K562 (cell line): ENCODE results near the gene KCNQ5. TPM values are rescaled to one million over a fixed set of nuclear protein-coding genes. Genes with fewer than 3 reads are reported as not detected.

Experiments used
- ATAC-seq: fragments of 200-7000 bp; cut with Tn5 transposase; 3 replicates; pipeline ENCODE4 v1.9.1; 2020; ENCODE audit warnings: moderate library complexity
- BruUV-seq: library from RNA; stranded (reverse); fragments of 400-500 nt; replicated peaks from 2 replicates; lab custom pipeline; 2021; lab: Mats Ljungman, UMichigan
- CTCF ChIA-PET: fragments of 300-600 bp; formaldehyde crosslinking; extraction: SDS; loops from one replicate; lab custom pipeline; 2021; ENCODE audit warnings: low intra/inter-chr PET ratio; lab: Yijun Ruan, JAX
- POLR2A ChIA-PET: fragments of 300-600, 350-650 bp; sonication (Branson Sonifier 250); formaldehyde crosslinking; extraction: SDS; loops from one replicate; lab custom pipeline; 2021; ENCODE audit warnings: antibody characterized with exemption, inconsistent platforms; lab: Yijun Ruan, JAX
- DNase-seq, 4 experiments: peaks; one replicate each; pipeline versions ENCODE4 v3.0.0 to v3.0.0-alpha.2; 2011 to 2018; ENCODE audit warnings: low spot score in 3 of 4, mixed read lengths in 3 of 4; ENCODE audit errors: extremely low read depth in 1 of 4
- FAIRE-seq: peaks from 2 replicates; lab custom pipeline; 2011; peaks lifted over from hg19 to GRCh38; lab: Jason Lieb, UNC
- H2AFZ ChIP-seq: 2 replicates; pipeline ENCODE4 v1.6.0; 2011; ENCODE audit warnings: low read depth, low read length, control low read depth, inconsistent platforms
- H3K27ac ChIP-seq: fragments of 200-600 bp; 3 replicates; pipeline ENCODE4 v1.8.0; 2011; ENCODE audit warnings: low read depth, mild to moderate bottlenecking, control low read depth, inconsistent platforms, low read length, moderate library complexity, mixed read lengths; ENCODE audit errors: extremely low read depth
- H3K27me3 ChIP-seq, 2 experiments: fragments of 300-600 bp in 1 of 2; 2 replicates in 1 of 2; 3 replicates in 1 of 2; pipeline versions ENCODE4 v1.6.0 to v1.8.0; 2011; ENCODE audit warnings: inconsistent platforms in 2 of 2, low read length in 2 of 2, mild to moderate bottlenecking in 1 of 2, mixed read lengths in 1 of 2, moderate library complexity in 1 of 2; ENCODE audit not compliant: control insufficient read depth in 2 of 2, insufficient read depth in 2 of 2
- H3K36me3 ChIP-seq: fragments of 300-600 bp; 3 replicates; pipeline ENCODE4 v1.8.0; 2011; ENCODE audit warnings: mild to moderate bottlenecking, low read length, inconsistent platforms; ENCODE audit not compliant: control insufficient read depth, insufficient read depth
- H3K4me1 ChIP-seq, 2 experiments: fragments of 200-600 bp in 1 of 2; replicated peaks in 1 of 2; 2 replicates in 1 of 2; 3 replicates in 1 of 2; pipeline versions ENCODE4 v1.5.1 to v1.8.0; 2011; ENCODE audit warnings: inconsistent platforms in 2 of 2, low read length in 2 of 2, mild to moderate bottlenecking in 1 of 2, mixed read lengths in 1 of 2, moderate library complexity in 1 of 2; ENCODE audit not compliant: control insufficient read depth in 2 of 2, insufficient read depth in 2 of 2
- H3K4me2 ChIP-seq: 2 replicates; pipeline ENCODE4 v1.6.1; 2011; ENCODE audit warnings: low read length, control low read depth, inconsistent platforms, mixed read lengths; ENCODE audit not compliant: insufficient read depth
- H3K4me3 ChIP-seq: fragments of 200-600 bp; sonication (generic), shearing (Covaris generic); 2 replicates; pipeline ENCODE4 v1.5.1; 2016; ENCODE audit warnings: control low read depth, inconsistent platforms
- H3K79me2 ChIP-seq: fragments of 200-600 bp; 3 replicates; pipeline ENCODE4 v1.8.0; 2011; ENCODE audit warnings: low read length, inconsistent platforms; ENCODE audit not compliant: control insufficient read depth, insufficient read depth
- H3K9ac ChIP-seq, 2 experiments: 2 replicates each; pipeline versions ENCODE4 v1.6.0 to v1.6.1; 2011; ENCODE audit warnings: low read depth in 2 of 2, low read length in 2 of 2, control low read depth in 1 of 2, inconsistent platforms in 1 of 2, mild to moderate bottlenecking in 1 of 2, mixed read lengths in 1 of 2; ENCODE audit not compliant: insufficient read depth in 1 of 2
- H3K9me1 ChIP-seq: one replicate; pipeline ENCODE4 v1.6.0; 2011; ENCODE audit warnings: inconsistent platforms, mild to moderate bottlenecking, low read length, moderate library complexity; ENCODE audit not compliant: control insufficient read depth, insufficient read depth
- H3K9me3 ChIP-seq: replicated peaks from 2 replicates; pipeline ENCODE4 v1.5.1; 2011; ENCODE audit warnings: low read depth, low read length, inconsistent platforms; ENCODE audit not compliant: control insufficient read depth, insufficient read depth
- H4K20me1 ChIP-seq: replicated peaks from 2 replicates; pipeline ENCODE4 v1.6.1; 2011; ENCODE audit warnings: low read length, inconsistent platforms, mixed read lengths; ENCODE audit not compliant: control insufficient read depth, insufficient read depth
- WGBS: fragments of 100-300 bp; shearing (Covaris generic); methylation state at CpG from one replicate; pipeline ENCODE4 v1.1.6; 2016; ENCODE audit warnings: low coverage, mixed read lengths; ENCODE audit not compliant: insufficient coverage; ENCODE audit errors: missing lambda C conversion rate; 5-methylcytosine and 5-hydroxymethylcytosine counted together
- in situ Hi-C: fragments of 300-500 bp; cut with MboI; formaldehyde crosslinking; loops from 4 replicates; pipeline ENCODE4 v1.15.0; 2018; ENCODE audit warnings: inconsistent platforms, mixed read lengths
- intact Hi-C: fragments of 100-400 bp; cut with micrococcal nuclease; formaldehyde crosslinking; loops from 2 replicates; pipeline ENCODE4 v1.14.2; 2022
- polyA plus RNA-seq, 8 experiments: library from polyadenylated mRNA; depleted of rRNA in 4 of 8; stranded (reverse) in 5 of 8; unstranded in 3 of 8; fragments of >200 nt; fragmentation: Nextera tagmentation in 2 of 8; fragmentation: Illumina TruSeq in 1 of 8; extraction: Ambion mirVana in 2 of 8; extraction: Trizol in 1 of 8; gene quantifications; 2 replicates each; pipeline versions ENCODE4 v1.2.1 to v1.2.3, GENCODE V29; 2011 to 2014; ENCODE audit warnings: inconsistent platforms in 1 of 8, missing spikeins in 1 of 8
- total RNA-seq, 7 experiments: library from RNA; depleted of rRNA in 6 of 7; stranded (reverse); fragments of >200 nt in 6 of 7; fragmentation: Illumina TruSeq in 2 of 7; extraction: Trizol in 2 of 7; gene quantifications; 2 replicates each; pipeline versions ENCODE4 v1.2.1 to v1.2.3, GENCODE V29; 2011 to 2021; ENCODE audit warnings: low replicate concordance in 1 of 7
- TF ChIP-seq, protein P1 (sequence below): fragments of 250-450 bp; sonication (Bioruptor Pico); IDR thresholded peaks from 2 replicates; pipeline ENCODE4 v1.5.0; 2020; ENCODE audit warnings: mild to moderate bottlenecking
- TF ChIP-seq, protein P2 (sequence below): fragments of 450-650 bp; formaldehyde crosslinking; IDR thresholded peaks from 2 replicates; pipeline ENCODE4 v1.4.0; 2020; ENCODE audit warnings: mild to moderate bottlenecking, moderate library complexity
- TF ChIP-seq, protein P3 (sequence below), 2 experiments: fragments of 450-650 bp; IDR thresholded peaks; 2 replicates each; pipeline ENCODE4 v1.6.1; 2016

KCNQ5 gene
- total and polyA plus RNA-seq, 9 of the 15 experiments (the other 6 are each of a cell fraction or from before 2014, with no cell fraction given): 0.31 to 5.9 (median 2.6) TPM

DNA sequence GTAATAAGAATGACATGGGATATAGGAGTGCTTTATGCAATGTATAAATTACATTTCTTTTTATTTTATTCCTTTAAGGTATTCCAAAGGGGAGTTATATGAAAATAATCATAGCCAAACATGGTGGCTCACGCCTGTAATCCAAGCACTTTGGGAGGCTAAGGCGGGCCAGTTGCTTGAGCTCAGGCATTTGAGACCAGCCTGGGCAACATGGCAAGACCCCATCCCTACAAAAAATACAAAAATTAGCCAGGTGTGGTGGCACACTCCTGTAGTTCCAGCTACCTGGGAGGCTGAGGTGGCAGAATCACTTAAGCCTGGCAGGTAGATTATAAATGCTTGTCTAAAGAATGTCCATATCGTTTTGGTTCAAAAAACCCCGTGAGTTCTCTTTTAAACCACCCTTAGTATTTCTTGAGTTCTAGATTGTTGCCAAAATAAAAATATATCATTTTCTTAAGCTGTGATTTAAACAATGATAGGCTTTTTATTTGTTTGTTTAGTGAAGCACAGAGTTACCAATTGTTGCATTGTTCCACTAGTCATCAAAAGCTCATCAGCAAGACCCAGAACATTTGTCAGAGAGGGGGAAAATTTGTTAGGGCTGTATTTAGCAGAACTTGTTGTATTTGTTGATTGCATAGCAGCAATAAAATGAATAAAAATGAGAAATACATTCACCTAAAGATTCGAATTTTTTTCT lies 457.2 kb downstream of the KCNQ5 start:
- Histone ChIP-seq H3K9ac (no peak overlapping the region), H3K4me2 (no peak overlapping the region), H3K27ac (no peak overlapping the region), H3K79me2 (no peaks in the 10 kb centered on the region), H3K9me1 (no peaks in the 10 kb centered on the region), H2AFZ (no peak overlapping the region), H3K36me3 (no peaks in the 10 kb centered on the region), H3K4me1 (no peaks in the 10 kb centered on the region), H3K9me3 (no peaks in the 10 kb centered on the region), H3K27me3 (no peaks in the 10 kb centered on the region), H3K4me3 (no peak overlapping the region), H4K20me1 (no peaks in the 10 kb centered on the region)
- POLR2A ChIA-PET: no interaction called here
- CTCF ChIA-PET: no interaction called here
- 31% methylated on average over 5 of the region's 5 CpGs for WGBS
- intact Hi-C loops (no loop called here), in situ Hi-C loops (no loop called here)
- no peak for FAIRE-seq
- ATAC-seq: no peak
- no TSS peak for BruUV-seq
- TF ChIP-seq, protein P1, sequence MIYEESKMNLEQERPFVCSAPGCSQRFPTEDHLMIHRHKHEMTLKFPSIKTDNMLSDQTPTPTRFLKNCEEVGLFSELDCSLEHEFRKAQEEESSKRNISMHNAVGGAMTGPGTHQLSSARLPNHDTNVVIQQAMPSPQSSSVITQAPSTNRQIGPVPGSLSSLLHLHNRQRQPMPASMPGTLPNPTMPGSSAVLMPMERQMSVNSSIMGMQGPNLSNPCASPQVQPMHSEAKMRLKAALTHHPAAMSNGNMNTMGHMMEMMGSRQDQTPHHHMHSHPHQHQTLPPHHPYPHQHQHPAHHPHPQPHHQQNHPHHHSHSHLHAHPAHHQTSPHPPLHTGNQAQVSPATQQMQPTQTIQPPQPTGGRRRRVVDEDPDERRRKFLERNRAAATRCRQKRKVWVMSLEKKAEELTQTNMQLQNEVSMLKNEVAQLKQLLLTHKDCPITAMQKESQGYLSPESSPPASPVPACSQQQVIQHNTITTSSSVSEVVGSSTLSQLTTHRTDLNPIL: no peak
- TF ChIP-seq, protein P2, sequence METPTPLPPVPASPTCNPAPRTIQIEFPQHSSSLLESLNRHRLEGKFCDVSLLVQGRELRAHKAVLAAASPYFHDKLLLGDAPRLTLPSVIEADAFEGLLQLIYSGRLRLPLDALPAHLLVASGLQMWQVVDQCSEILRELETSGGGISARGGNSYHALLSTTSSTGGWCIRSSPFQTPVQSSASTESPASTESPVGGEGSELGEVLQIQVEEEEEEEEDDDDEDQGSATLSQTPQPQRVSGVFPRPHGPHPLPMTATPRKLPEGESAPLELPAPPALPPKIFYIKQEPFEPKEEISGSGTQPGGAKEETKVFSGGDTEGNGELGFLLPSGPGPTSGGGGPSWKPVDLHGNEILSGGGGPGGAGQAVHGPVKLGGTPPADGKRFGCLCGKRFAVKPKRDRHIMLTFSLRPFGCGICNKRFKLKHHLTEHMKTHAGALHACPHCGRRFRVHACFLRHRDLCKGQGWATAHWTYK: no peak
- TF ChIP-seq, protein P3, sequence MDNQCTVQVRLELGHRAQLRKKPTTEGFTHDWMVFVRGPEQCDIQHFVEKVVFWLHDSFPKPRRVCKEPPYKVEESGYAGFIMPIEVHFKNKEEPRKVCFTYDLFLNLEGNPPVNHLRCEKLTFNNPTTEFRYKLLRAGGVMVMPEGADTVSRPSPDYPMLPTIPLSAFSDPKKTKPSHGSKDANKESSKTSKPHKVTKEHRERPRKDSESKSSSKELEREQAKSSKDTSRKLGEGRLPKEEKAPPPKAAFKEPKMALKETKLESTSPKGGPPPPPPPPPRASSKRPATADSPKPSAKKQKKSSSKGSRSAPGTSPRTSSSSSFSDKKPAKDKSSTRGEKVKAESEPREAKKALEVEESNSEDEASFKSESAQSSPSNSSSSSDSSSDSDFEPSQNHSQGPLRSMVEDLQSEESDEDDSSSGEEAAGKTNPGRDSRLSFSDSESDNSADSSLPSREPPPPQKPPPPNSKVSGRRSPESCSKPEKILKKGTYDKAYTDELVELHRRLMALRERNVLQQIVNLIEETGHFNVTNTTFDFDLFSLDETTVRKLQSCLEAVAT (IDR thresholded peaks at IDR 0.05): no peak
- no peak for DNase-seq
